Liver (tissue), 3 donors: Measurements from ENCODE around the gene C2orf92.

Experiments used
- CTCF ChIP-seq: fragments of 150-350 bp; IDR thresholded peaks from 2 replicates; pipeline ENCODE4 v1.5.1; 2017; ENCODE audit warnings: improper control_type of control experiment, low read depth, low read length; ENCODE audit not compliant: missing input control
- JUND ChIP-seq, 2 donors: IDR thresholded peaks; 2 replicates each; pipeline ENCODE4 v1.6.1; 2016; ENCODE audit warnings: antibody characterized with exemption in 2 of 2
- RAD21 ChIP-seq, 2 donors: IDR thresholded peaks; 2 replicates each; pipeline ENCODE4 v1.6.1; 2016; ENCODE audit warnings: antibody characterized with exemption in 2 of 2, mild to moderate bottlenecking in 2 of 2
- TAF1 ChIP-seq: conservative IDR thresholded peaks from 2 replicates; pipeline ENCODE4 v1.6.1; 2016; ENCODE audit warnings: antibody characterized with exemption, mild to moderate bottlenecking
- donor health status: healthy.
- donor health status: healthy.

GRCh38 chr2:97678298-97678697, 8.8 kb downstream of the C2orf92 start:
- TF ChIP-seq TAF1, result no peak
- TF ChIP-seq JUND (IDR thresholded peaks at IDR 0.05), result no peak
- TF ChIP-seq RAD21 (IDR thresholded peaks at IDR 0.05), result no peak
- TF ChIP-seq CTCF, result no peak
